Astrocyte of the hippocampus (primary cell): Measurements from ENCODE around the gene RNU1-4.
"Not testable (repeated sequence)": the region's sequence is repeated elsewhere in the genome, so short reads cannot be mapped to it uniquely, and the experiment has no call there.

ENCODE experiments used
- DNase-seq: peaks from one replicate; pipeline ENCODE4 v3.0.0; 2011; ENCODE audit warnings: low read depth, low spot score

The RNU1-4 gene

DNA sequence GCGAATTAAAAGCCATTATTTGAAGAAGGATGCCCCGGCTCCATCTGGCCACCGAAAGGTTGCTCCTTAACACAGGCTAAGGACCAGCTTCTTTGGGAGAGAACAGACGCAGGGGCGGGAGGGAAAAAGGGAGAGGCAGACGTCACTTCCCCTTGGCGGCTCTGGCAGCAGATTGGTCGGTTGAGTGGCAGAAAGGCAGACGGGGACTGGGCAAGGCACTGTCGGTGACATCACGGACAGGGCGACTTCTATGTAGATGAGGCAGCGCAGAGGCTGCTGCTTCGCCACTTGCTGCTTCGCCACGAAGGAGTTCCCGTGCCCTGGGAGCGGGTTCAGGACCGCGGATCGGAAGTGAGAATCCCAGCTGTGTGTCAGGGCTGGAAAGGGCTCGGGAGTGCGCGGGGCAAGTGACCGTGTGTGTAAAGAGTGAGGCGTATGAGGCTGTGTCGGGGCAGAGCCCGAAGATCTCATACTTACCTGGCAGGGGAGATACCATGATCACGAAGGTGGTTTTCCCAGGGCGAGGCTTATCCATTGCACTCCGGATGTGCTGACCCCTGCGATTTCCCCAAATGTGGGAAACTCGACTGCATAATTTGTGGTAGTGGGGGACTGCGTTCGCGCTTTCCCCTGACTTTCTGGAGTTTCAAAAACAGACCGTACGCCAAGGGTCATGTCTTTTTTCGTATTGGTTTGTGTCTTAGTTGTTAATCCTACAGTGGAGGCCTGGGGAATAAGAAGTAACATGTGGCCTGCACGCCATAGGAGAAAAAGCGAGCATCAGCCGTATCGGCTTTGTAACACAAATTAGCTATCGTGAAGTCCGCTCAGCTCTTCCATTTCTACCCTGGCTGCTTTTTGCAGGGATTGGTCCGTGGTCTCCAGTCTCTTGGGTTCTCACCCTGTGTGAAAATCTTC is at the start of gene RNU1-4:
Gene RNU1-4, plus strand, starts transcription at position 470 of the 918 bp plus-strand sequence.
- DNase-seq, result not testable (repeated sequence)

- DNase-seq, result not testable (repeated sequence)
These were observed 49.2 kb upstream of the RNU1-4 start for GRCh38 chr1:16690971-16691682.

- not testable (repeated sequence) for DNase-seq
These were observed 48.0 kb upstream of the RNU1-4 start for GRCh38 chr1:16692283-16692682.

DNA sequence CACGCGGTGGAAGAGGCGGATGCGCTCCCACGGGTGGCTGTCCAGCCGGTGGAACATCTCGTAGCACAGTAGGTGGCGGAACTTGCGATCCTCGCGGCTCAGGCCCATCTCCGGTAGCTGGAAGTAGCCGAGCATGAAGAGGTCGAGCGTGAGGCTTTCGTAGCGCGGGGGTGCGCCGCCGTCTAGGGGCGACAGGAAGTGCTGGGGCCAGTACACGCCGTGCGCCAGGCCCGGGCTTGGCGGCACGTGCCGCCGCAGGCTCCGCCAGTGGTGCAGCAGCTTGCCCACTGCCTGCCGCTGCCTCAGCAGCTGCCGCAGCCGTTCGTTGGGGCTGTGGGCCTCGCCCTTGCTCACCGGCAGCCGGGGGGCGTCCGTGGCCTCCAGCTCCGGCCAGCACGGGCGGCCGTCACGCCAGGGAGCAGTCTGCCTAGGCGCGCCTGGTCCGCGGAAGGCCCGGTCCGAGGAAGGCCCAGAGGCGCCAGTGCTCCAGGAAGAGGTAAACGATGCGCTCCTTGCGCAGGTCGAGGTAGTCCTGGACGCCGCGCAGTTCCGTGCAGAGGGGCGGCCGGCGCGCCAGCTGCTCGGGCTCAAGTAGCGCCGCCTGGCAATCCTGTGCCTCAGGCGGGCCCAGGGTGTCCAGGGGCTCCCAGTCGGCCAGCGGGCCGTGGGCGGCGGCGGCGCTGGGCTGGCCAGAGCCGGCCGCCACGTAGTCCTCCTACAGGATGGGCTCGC is 47.4 kb upstream of the RNU1-4 start:
- DNase-seq, result not testable (repeated sequence)

DNA sequence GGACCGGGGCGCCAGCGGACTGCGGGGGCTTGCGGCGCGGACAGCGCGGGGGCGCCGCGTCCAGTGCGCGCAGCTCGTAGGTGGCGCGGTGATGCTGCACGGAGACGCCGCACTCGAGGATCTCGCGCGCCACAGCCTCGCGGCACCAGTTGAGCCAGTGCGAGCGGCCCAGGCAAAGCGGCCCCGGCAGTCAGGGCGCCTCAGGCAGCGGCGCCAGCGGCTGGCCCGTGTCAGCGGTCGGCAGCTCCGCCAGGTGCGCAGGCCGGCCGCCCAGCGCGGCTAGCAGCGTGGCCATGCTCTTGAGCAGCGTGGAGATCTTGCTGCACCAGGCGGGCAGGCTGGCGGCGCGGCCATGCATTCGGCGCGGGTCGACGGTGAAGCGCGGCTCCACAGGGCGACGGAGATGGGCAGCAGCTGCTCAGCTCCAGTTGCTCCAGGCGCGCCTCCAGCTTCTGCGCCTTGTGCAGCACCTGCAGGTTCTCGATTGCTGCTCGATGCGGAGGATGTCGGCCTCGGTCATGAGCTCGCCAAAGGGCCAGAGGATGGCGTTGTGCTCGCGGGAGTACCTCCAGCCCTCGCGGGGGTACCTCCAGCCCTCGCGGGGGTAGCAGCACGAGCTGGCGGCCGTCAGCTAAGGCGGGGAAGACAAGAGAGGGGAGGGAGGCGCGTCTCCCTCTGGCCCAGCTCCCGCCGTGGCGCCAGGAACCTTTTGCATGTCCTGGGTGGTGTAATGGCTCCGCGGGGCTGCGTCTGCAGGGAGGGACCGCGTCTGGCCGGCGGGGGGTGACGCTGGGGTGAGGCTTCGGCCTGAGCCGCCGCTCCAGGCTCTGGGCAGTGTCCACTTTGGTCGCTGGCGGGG is 46.6 kb upstream of the RNU1-4 start:
- not testable (repeated sequence) for DNase-seq

DNA sequence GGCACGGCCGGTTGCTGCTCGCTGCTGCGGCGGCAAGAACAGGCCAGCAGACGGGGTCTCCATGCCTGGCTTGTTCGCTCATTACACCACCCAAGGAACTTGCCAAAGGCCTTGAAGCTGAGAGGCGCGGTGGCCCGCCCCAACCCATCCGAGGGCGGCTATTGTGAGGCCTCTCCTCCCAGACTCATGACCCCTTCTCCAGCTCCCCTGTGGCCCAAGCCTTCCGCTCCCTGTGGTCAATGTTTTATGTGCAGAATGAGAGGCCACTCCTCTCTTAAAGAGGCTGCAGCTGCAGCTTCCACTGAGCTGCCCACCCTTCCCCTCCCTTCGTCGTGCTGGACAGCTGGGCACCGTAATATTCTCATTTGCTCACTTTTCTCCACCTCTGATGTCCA is 46.0 kb upstream of the RNU1-4 start:
- DNase-seq, result not testable (repeated sequence)

GRCh38 chr1:16696507-16697150 is 43.7 kb upstream of the RNU1-4 start:
- peak; percentile 4 for DNase-seq

DNA sequence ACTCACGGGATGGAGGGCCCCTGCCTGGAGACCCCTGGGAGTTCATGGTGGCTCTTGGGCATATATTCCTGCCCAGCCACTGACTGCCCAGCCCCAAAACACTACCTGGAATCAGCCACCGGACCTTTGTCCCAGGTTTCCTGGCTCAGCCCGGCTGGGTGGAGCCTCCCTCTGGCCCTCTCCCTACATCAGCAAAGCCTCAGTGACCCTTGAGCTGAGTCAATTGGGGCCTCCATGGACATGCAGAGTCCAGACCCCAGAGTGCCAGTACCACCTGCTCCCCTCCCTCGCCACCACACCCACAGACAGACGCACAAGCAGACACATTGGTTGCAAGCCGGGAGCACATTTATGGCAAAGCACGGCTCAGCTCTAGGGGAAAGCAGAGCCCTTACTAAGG is 43.2 kb upstream of the RNU1-4 start:
- not testable (repeated sequence) for DNase-seq

- not testable (repeated sequence) for DNase-seq
These were observed 40.9 kb upstream of the RNU1-4 start for GRCh38 chr1:16699440-16699839.

- not testable (repeated sequence) for DNase-seq
These were observed 40.0 kb upstream of the RNU1-4 start for GRCh38 chr1:16700138-16700895.

- not testable (repeated sequence) for DNase-seq
These were observed 39.1 kb upstream of the RNU1-4 start for GRCh38 chr1:16701189-16701588.

GRCh38 chr1:16702280-16702679 is 38.0 kb upstream of the RNU1-4 start:
- not testable (repeated sequence) for DNase-seq

GRCh38 chr1:16703141-16703540 is 37.2 kb upstream of the RNU1-4 start:
- not testable (repeated sequence) for DNase-seq

DNA sequence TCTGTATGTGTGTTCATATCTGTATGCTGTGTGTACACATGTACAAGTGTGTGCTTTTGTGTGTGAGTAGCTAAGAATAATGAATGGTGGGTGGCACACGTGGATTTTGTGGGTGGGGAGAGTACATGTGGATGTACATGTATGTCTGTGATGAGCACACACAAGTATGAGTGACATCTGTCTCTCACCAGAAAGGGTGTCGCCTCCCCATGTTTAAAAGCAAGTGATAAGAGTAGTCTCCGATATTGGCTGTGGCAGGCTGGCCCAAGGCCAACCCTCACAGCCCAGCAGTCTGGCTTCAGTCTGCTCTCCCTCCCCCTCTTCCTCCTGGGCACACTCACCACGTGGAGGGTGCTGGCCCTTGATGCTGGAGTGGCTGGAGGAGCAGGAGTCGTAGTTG is 36.7 kb upstream of the RNU1-4 start:
- not testable (repeated sequence) for DNase-seq

DNA sequence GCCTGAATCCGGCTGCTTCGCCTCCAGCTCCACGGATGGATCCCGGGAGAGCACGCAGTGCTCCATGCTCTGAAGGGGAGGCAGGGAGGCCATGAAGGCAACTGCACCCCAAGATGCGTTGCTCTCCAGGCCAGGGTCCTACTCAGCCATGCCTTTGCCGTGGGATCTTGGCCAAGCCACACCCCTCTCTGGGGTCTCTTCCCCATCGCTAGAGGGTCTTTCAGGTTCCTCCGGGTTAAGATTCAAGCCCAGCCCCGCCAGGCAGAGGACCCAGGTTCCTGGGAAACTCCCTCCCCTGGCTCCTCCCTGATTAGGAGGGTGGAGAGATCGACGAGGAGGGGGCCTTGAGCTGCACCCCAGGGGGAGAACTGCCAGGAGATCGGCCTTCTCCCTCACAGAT is 36.2 kb upstream of the RNU1-4 start:
- not testable (repeated sequence) for DNase-seq

- DNase-seq, result not testable (repeated sequence)
These were observed 35.7 kb upstream of the RNU1-4 start for GRCh38 chr1:16704502-16705100.

- DNase-seq, result not testable (repeated sequence)
These were observed 34.0 kb upstream of the RNU1-4 start for GRCh38 chr1:16706302-16706701.

DNA sequence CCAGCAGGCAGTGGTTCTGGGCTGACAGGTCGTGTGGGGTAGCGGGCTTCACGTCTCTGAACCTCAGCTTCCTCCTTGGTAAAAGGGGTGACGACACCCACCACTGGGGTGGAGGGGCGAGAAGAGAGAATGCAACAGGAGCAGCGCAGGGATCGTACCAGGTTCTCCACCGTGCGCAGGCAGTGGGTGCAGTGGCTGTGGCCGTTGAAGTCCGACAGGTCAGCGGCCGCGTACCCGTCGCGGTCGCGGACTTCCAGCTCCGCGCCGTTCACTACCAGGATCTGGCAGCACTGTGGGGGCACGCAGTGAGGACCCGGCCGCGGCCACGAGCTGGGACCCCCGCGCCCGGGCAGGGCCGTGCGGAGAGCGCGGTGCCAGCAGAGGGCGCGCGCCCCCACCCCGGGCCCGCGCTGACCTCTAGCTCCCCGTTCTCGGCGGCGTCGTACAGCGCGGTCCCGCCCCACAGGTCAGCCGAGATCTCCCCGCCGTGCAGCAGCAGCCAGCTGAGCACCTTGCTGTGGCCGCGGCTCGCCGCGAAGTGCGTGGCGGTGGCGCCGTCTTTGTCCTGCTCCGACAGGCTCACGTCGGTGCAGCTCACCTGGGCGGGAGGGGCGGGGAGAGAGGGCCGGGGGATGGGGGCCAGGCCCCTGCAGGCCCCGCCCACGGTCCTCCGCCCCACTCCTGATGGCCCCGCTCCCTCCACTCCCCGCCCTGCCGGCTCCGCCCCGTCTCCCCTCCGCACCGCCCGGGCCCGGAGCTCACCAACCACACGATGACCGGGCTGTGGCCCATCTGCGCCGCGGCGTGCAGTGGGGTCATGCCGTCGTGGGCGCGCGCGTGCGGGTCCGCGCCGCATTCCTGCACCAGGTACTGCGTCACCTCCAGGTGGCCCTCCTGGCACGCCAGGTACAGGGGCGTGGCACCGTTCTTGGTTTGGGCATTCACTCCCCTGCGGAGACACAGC is 32.9 kb upstream of the RNU1-4 start:
- DNase-seq, result not testable (repeated sequence)
